Parathyroid adenoma (tissue), 2 donors: ENCODE results near the gene VCAM1.

Experiments
- H2AFZ ChIP-seq: fragments of 300-600 bp; sonication (generic); one replicate; pipeline ENCODE4 v1.7.0; 2017; ENCODE audit warnings: antibody characterized with exemption, mild to moderate bottlenecking
- H3K27ac ChIP-seq: fragments of 300-600 bp; sonication (generic); one replicate; pipeline ENCODE4 v1.7.0; 2017
- H3K27me3 ChIP-seq: fragments of 300-600 bp; sonication (generic); one replicate; pipeline ENCODE4 v1.7.0; 2017; ENCODE audit warnings: low read length; ENCODE audit not compliant: control insufficient read depth, insufficient read depth
- H3K36me3 ChIP-seq: fragments of 300-600 bp; sonication (generic); one replicate; pipeline ENCODE4 v1.7.0; 2017; ENCODE audit warnings: low read length; ENCODE audit not compliant: control insufficient read depth, insufficient read depth
- H3K4me1 ChIP-seq: fragments of 300-600 bp; sonication (generic); one replicate; pipeline ENCODE4 v1.7.0; 2017; ENCODE audit warnings: control low read depth
- H3K4me2 ChIP-seq: fragments of 300-600 bp; sonication (generic); one replicate; pipeline ENCODE4 v1.7.0; 2017; ENCODE audit warnings: low read length
- H3K4me3 ChIP-seq: fragments of 300-600 bp; sonication (generic); one replicate; pipeline ENCODE4 v1.7.0; 2017; ENCODE audit warnings: low read depth, low read length
- H3K79me2 ChIP-seq: fragments of 300-600 bp; sonication (generic); one replicate; pipeline ENCODE4 v1.7.0; 2017; ENCODE audit warnings: control low read depth
- H3K9ac ChIP-seq: fragments of 300-600 bp; sonication (generic); one replicate; pipeline ENCODE4 v1.7.0; 2017; ENCODE audit warnings: mild to moderate bottlenecking
- H3K9me3 ChIP-seq: fragments of 300-600 bp; sonication (generic); one replicate; pipeline ENCODE4 v1.7.0; 2017; ENCODE audit warnings: low read length; ENCODE audit not compliant: control insufficient read depth
- CTCF ChIP-seq: fragments of 300-600 bp; sonication (generic); IDR thresholded peaks from one replicate; pipeline ENCODE4 v1.7.0; 2017; ENCODE audit warnings: antibody characterized with exemption, mild to moderate bottlenecking
- donor health status: primary hyperparathyroidism.

Gene VCAM1

GRCh38 chr1:100736746-100737145 is 17.2 kb downstream of the VCAM1 start:
- Histone ChIP-seq H2AFZ (no peak overlapping the region), H3K9me3 (no peaks in the 10 kb centered on the region), H3K36me3 (no peaks in the 10 kb centered on the region), H3K4me1 (peaks cover 7% of the 10 kb centered on the region), H3K27me3 (no peaks in the 10 kb centered on the region), H3K4me2 (peak overlapping the region; percentile 8), H3K79me2 (no peaks in the 10 kb centered on the region), H3K4me3 (no peak overlapping the region), H3K9ac (no peak overlapping the region), H3K27ac (peak overlapping the region; percentile 36)
- no peak for TF ChIP-seq CTCF

- Histone ChIP-seq H3K4me1 (no peaks in the 10 kb centered on the region), H3K27me3 (no peaks in the 10 kb centered on the region), H3K4me2 (no peak overlapping the region), H3K4me3 (no peak overlapping the region), H3K36me3 (no peaks in the 10 kb centered on the region), H3K79me2 (no peaks in the 10 kb centered on the region), H3K27ac (no peak overlapping the region), H3K9me3 (no peaks in the 10 kb centered on the region), H3K9ac (no peak overlapping the region), H2AFZ (no peak overlapping the region)
- TF ChIP-seq CTCF: no peak
Observed at GRCh38 chr1:100746542-100746932, 27.0 kb downstream of the VCAM1 start.

GRCh38 chr1:100747771-100748170 is 28.2 kb downstream of the VCAM1 start:
- no peaks in the 10 kb centered on the region for H3K36me3 ChIP-seq
- no peaks in the 10 kb centered on the region for H3K27me3 ChIP-seq
- no peaks in the 10 kb centered on the region for H3K79me2 ChIP-seq
- no peak overlapping the region for H3K4me3 ChIP-seq
- H3K9ac ChIP-seq: no peak overlapping the region
- H3K9me3 ChIP-seq: no peaks in the 10 kb centered on the region
- H3K4me2 ChIP-seq: no peak overlapping the region
- TF ChIP-seq CTCF: no peak
- H2AFZ ChIP-seq: no peak overlapping the region
- H3K4me1 ChIP-seq: no peaks in the 10 kb centered on the region
- H3K27ac ChIP-seq: no peak overlapping the region

- Histone ChIP-seq H3K27ac (no peak overlapping the region), H3K9ac (no peak overlapping the region), H3K27me3 (no peaks in the 10 kb centered on the region), H3K4me3 (no peak overlapping the region), H3K9me3 (no peaks in the 10 kb centered on the region), H2AFZ (no peak overlapping the region), H3K4me2 (no peak overlapping the region), H3K36me3 (no peaks in the 10 kb centered on the region), H3K4me1 (no peaks in the 10 kb centered on the region), H3K79me2 (no peaks in the 10 kb centered on the region)
- TF ChIP-seq CTCF: no peak
Observed at GRCh38 chr1:100750005-100750885, 30.7 kb downstream of the VCAM1 start.

GRCh38 chr1:100752791-100753190 is 33.2 kb downstream of the VCAM1 start:
- no peak overlapping the region for H3K4me3 ChIP-seq
- no peaks in the 10 kb centered on the region for H3K4me1 ChIP-seq
- H3K27me3 ChIP-seq: no peaks in the 10 kb centered on the region
- H2AFZ ChIP-seq: no peak overlapping the region
- H3K36me3 ChIP-seq: no peaks in the 10 kb centered on the region
- no peaks in the 10 kb centered on the region for H3K79me2 ChIP-seq
- H3K4me2 ChIP-seq: no peak overlapping the region
- H3K9ac ChIP-seq: no peak overlapping the region
- H3K27ac ChIP-seq: no peak overlapping the region
- H3K9me3 ChIP-seq: no peaks in the 10 kb centered on the region
- no peak for TF ChIP-seq CTCF
